Middle frontal gyrus (tissue), 1 donor: ENCODE results near the gene CHAF1B.

ENCODE experiments used
- DNase-seq: peaks from one replicate; pipeline ENCODE4 v3.0.0-alpha.2; 2015; ENCODE audit warnings: low spot score; ENCODE audit errors: extremely low spot score

CHAF1B gene

GRCh38 chr21:36427502-36427901 lies 42.3 kb downstream of the CHAF1B start:
- no peak for DNase-seq

- DNase-seq: no peak
Observed at GRCh38 chr21:36428761-36429432, 43.7 kb downstream of the CHAF1B start.

GRCh38 chr21:36429947-36430546 lies 44.9 kb downstream of the CHAF1B start:
- no peak for DNase-seq

- DNase-seq: no peak
Observed at GRCh38 chr21:36430841-36431240, 45.6 kb downstream of the CHAF1B start.

GRCh38 chr21:36431252-36431651 lies 46.1 kb downstream of the CHAF1B start:
- no peak for DNase-seq

GRCh38 chr21:36433059-36433709 lies 48.0 kb downstream of the CHAF1B start:
- no peak for DNase-seq

GRCh38 chr21:36434144-36434543 lies 49.0 kb downstream of the CHAF1B start:
- DNase-seq: no peak

- no peak for DNase-seq
Observed at GRCh38 chr21:36436829-36437744, 51.9 kb downstream of the CHAF1B start.

- DNase-seq: no peak
Observed at GRCh38 chr21:36437745-36438128, 52.5 kb downstream of the CHAF1B start.

GRCh38 chr21:36441715-36442114 lies 56.5 kb downstream of the CHAF1B start:
- no peak for DNase-seq

- DNase-seq: no peak
Observed at GRCh38 chr21:36446301-36446700, 61.1 kb downstream of the CHAF1B start.

GRCh38 chr21:36450511-36450910 lies 65.3 kb downstream of the CHAF1B start:
- DNase-seq: no peak

GRCh38 chr21:36451506-36451905 lies 66.3 kb downstream of the CHAF1B start:
- no peak for DNase-seq

- DNase-seq: no peak
Observed at GRCh38 chr21:36452281-36452825, 67.2 kb downstream of the CHAF1B start.

GRCh38 chr21:36454093-36454531 lies 68.9 kb downstream of the CHAF1B start:
- DNase-seq: no peak

GRCh38 chr21:36454706-36455105 lies 69.5 kb downstream of the CHAF1B start:
- no peak for DNase-seq

GRCh38 chr21:36456729-36457414 lies 71.7 kb downstream of the CHAF1B start:
- DNase-seq: no peak

- DNase-seq: no peak
Observed at GRCh38 chr21:36459098-36459497, 73.9 kb downstream of the CHAF1B start.

GRCh38 chr21:36460866-36461265 lies 75.7 kb downstream of the CHAF1B start:
- no peak for DNase-seq

GRCh38 chr21:36461277-36461917 lies 76.2 kb downstream of the CHAF1B start:
- DNase-seq: no peak
